C4-2B (cell line): ENCODE measurements around the gene SNTB2.

Experiments used
- H3K27ac ChIP-seq: fragments of 450-650 bp; 2 replicates; pipeline ENCODE4 v1.5.1; 2017
- CTCF ChIP-seq: fragments of 450-650 bp; conservative IDR thresholded peaks from 2 replicates; pipeline ENCODE4 v1.5.1; 2017; ENCODE audit warnings: mild to moderate bottlenecking
- ZFX ChIP-seq: fragments of 450-650 bp; IDR thresholded peaks from 2 replicates; pipeline ENCODE4 v1.6.1; 2017

Gene SNTB2

DNA sequence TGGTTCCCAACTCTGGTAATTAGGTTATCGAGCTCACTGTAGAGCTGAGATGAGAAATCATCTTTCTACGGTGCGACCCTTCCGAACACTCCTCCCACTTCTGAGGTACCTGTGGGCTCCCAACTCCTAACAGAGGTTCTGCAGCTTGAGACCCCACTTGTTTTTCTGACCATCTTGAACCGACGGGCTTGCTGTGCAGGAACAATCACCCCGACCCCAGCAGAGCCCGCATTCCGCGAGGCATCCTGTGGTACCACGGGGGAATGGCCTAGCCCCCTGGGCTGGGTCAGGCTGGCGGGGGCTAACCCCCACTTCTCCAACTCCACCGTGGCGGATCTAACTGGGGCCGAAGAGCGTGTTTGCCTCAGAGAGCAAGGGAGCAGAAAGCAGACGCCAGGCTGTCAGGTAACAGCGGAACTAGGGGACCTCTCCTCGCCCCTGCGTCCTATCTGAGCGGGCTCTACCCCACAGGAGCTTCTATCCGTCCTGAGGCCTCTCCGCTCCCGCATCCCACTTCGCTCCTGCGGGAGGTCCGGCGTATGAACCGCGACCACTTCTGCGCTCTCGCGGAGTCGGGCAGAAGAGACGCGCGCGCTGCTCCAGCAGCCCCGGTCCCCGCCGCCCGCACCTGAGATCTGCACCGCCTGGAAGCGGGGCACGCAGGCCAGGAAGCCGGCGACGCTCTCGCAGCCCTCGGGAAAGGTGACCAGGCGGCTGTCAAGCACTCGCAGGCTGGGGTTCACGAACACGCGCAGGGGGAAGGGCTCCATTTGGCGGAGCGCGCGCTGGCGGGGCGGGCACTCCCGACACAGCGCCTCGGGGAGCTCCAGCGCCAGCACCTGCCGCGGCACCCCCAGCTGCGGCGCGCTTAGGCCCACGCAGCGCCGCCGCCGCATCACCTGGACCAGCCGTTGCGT lies 142.7 kb downstream of the SNTB2 start:
- no peak for TF ChIP-seq CTCF
- peak; percentile 57; the same call in 1 of the 2 replicates for TF ChIP-seq ZFX
- H3K27ac ChIP-seq = peak overlapping the region; percentile 93

GRCh38 chr16:69330286-69331109 lies 143.5 kb downstream of the SNTB2 start, which contains the start of gene PDF:
PDF (minus strand) TSS chr16:69330588; CDS start chr16:69330570, 18 bp downstream.
- TF ChIP-seq ZFX = 0 out of 2 replicates have a peak, but pooled peaks have one; percentile 28
- no peak for TF ChIP-seq CTCF
- peak within 1 kb of the TSS; percentile 93 for H3K27ac ChIP-seq

DNA sequence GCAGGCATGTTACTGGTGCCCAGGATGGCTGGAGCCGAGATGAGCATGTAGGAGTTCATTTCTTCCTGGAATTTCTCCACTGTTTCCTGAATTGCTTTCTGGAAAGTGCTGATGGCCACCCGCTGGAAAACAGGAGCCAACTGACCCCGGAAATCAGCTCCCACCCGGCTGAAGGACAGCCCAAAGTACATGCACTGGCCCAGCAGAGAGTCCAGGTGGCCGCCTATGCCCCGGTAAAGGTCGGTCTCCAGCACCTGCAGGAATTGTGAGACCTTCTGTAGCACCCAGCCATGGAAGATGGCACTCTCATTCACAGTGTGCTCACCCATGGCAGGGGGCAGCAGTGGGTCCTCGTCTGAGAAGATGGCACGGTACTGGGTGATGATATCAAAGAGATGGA lies 147.7 kb downstream of the SNTB2 start:
- no peak overlapping the region for H3K27ac ChIP-seq
- TF ChIP-seq CTCF (no peak), ZFX (no peak)

DNA sequence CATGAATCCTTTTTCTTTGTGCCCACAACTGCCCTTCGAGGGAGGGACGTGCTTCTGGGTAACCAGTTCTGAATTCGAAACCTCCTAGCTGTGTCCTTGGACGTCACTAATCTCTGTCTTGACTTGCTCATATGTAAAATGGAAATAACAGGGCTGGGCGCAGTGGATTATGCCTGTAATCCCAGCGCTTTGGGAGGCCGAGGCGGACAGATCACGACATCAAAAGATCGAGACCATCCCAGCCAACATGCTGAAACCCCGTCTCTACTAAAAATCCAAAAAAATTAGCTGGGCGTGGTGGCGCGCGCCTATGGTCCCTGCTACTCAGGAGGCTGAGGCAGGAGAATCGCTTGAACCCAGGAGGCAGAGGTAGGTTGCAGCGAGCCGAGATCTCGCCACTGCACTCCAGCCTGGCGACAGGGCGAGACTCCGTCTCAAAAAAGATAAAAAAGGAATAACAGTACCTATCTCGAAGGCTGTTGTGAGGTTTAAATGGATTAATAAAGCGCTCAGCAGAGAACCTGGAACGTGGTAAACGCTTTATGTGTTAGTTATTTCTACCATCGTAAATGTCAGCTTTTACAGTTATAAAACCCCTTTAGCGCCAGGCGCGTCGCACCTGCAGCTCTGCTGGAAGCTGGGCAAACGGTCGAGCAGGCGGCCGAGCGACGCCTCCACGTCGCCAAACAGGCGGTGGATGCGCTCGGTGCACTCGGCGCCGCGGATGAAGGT lies 151.8 kb downstream of the SNTB2 start:
- H3K27ac ChIP-seq = peak overlapping the region; percentile 93
- TF ChIP-seq CTCF (no peak), ZFX (no peak)

GRCh38 chr16:69339289-69340094 lies 152.5 kb downstream of the SNTB2 start, which contains the start of the genes COG8 and NIP7:
COG8 (minus strand) TSS chr16:69339564; CDS start chr16:69339552, 12 bp downstream.
NIP7 (plus strand) TSS chr16:69339772; CDS start chr16:69339830, 58 bp downstream.
- TF ChIP-seq CTCF (peak; percentile 86), ZFX (peak; percentile 36; the same call in 1 of the 2 replicates)
- peak within 1 kb of the TSS; percentile 93 for H3K27ac ChIP-seq

DNA sequence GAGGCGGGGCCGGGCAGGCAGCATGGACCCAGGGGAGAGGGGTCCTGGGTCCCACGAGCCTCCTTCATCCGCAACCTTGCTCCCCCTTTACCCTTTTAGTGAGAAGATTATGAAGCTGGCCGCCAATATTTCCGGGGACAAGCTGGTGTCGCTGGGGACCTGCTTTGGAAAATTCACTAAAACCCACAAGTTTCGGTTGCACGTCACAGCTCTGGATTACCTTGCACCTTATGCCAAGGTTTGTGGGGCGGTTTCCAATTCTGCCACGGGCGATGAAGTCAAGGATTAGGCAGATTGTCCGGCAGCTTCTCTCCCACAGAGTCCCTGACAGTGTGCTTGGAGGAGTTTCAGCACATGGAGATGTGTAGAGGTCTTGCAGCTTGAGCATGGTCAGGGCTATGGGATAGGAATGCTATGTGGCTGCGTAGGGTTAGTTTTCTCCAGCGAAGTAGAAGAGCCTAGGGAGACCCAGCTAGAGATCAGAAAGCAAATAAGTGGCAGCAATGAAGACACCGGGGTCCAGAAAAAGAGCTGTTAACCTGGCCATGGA lies 153.2 kb downstream of the SNTB2 start:
- TF ChIP-seq ZFX (no peak), CTCF (no peak)
- H3K27ac ChIP-seq = peak overlapping the region; percentile 93
